Parathyroid adenoma (tissue), 2 donors: ENCODE data around the gene METTL16.
"Not testable (repeated sequence)": the region's sequence is repeated elsewhere in the genome, so short reads cannot be mapped to it uniquely, and the experiment has no call there.

Source experiments
- H2AFZ ChIP-seq: fragments of 300-600 bp; sonication (generic); one replicate; pipeline ENCODE4 v1.7.0; 2017; ENCODE audit warnings: antibody characterized with exemption, mild to moderate bottlenecking
- H3K27ac ChIP-seq: fragments of 300-600 bp; sonication (generic); one replicate; pipeline ENCODE4 v1.7.0; 2017
- H3K27me3 ChIP-seq: fragments of 300-600 bp; sonication (generic); one replicate; pipeline ENCODE4 v1.7.0; 2017; ENCODE audit warnings: low read length; ENCODE audit not compliant: control insufficient read depth, insufficient read depth
- H3K36me3 ChIP-seq: fragments of 300-600 bp; sonication (generic); one replicate; pipeline ENCODE4 v1.7.0; 2017; ENCODE audit warnings: low read length; ENCODE audit not compliant: control insufficient read depth, insufficient read depth
- H3K4me1 ChIP-seq: fragments of 300-600 bp; sonication (generic); one replicate; pipeline ENCODE4 v1.7.0; 2017; ENCODE audit warnings: control low read depth
- H3K4me2 ChIP-seq: fragments of 300-600 bp; sonication (generic); one replicate; pipeline ENCODE4 v1.7.0; 2017; ENCODE audit warnings: low read length
- H3K4me3 ChIP-seq: fragments of 300-600 bp; sonication (generic); one replicate; pipeline ENCODE4 v1.7.0; 2017; ENCODE audit warnings: low read depth, low read length
- H3K79me2 ChIP-seq: fragments of 300-600 bp; sonication (generic); one replicate; pipeline ENCODE4 v1.7.0; 2017; ENCODE audit warnings: control low read depth
- H3K9ac ChIP-seq: fragments of 300-600 bp; sonication (generic); one replicate; pipeline ENCODE4 v1.7.0; 2017; ENCODE audit warnings: mild to moderate bottlenecking
- H3K9me3 ChIP-seq: fragments of 300-600 bp; sonication (generic); one replicate; pipeline ENCODE4 v1.7.0; 2017; ENCODE audit warnings: low read length; ENCODE audit not compliant: control insufficient read depth
- CTCF ChIP-seq: fragments of 300-600 bp; sonication (generic); IDR thresholded peaks from one replicate; pipeline ENCODE4 v1.7.0; 2017; ENCODE audit warnings: antibody characterized with exemption, mild to moderate bottlenecking
- donor health status: primary hyperparathyroidism.

Gene METTL16

DNA sequence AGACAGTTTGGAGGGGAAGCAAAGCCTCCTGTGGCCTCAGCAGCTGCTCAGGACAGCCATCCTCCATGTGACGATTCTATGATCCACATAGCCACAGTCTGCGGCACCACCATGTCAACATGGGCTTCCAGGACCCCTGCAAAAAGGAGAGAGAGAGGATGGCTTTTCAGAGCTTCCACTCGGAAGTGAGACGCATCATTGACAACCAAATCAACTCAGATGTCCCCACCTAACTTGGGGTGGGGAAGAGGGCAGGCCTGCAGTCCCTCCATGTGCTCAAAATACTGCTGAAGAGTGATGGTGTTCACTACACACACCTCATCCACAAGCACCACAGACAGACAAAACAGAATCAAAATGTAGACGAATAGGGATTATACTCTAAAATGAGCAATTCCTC is 5.9 kb upstream of the METTL16 start:
- Histone ChIP-seq H3K27ac (no peak overlapping the region), H3K36me3 (no peaks in the 10 kb centered on the region), H3K9ac (no peak overlapping the region), H2AFZ (no peak overlapping the region), H3K4me2 (no peak overlapping the region), H3K27me3 (no peaks in the 10 kb centered on the region), H3K9me3 (no peaks in the 10 kb centered on the region), H3K4me3 (no peak overlapping the region), H3K79me2 (no peaks in the 10 kb centered on the region), H3K4me1 (no peaks in the 10 kb centered on the region)
- TF ChIP-seq CTCF, result no peak

DNA sequence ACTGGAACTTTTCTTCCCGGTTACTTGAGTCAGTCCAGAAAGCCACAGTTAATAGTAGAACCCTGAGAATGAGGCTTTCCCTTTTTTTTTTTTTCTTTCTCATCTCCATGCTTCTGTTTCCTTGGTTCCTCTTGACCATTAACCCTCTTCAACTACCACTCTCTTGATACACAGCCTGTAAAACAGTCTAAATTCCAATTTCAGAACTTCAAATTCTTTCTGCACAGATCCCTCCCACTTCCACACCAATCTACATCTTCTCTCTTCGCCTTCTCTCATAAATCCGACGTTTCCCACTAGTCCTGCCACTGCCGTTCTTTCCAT is 588 bp downstream of the METTL16 start:
- no peaks in the 10 kb centered on the region for H3K36me3 ChIP-seq
- peak overlapping the region; percentile 95 for H3K27ac ChIP-seq
- H3K9me3 ChIP-seq, result no peaks in the 10 kb centered on the region
- peak overlapping the region; percentile 59 for H3K9ac ChIP-seq
- peak overlapping the region; percentile 96 for H3K4me3 ChIP-seq
- peaks cover 34% of the 10 kb centered on the region for H3K79me2 ChIP-seq
- peak overlapping the region; percentile 97 for H2AFZ ChIP-seq
- peak overlapping the region; percentile 100 for H3K4me2 ChIP-seq
- no peak for TF ChIP-seq CTCF
- no peaks in the 10 kb centered on the region for H3K27me3 ChIP-seq
- peaks cover 8% of the 10 kb centered on the region for H3K4me1 ChIP-seq

GRCh38 chr17:2510559-2510958 is 1.1 kb downstream of the METTL16 start:
- Histone ChIP-seq H3K9me3 (no peaks in the 10 kb centered on the region), H3K27ac (peak overlapping the region; percentile 95), H2AFZ (peak overlapping the region; percentile 97), H3K27me3 (no peaks in the 10 kb centered on the region), H3K4me1 (peaks cover 8% of the 10 kb centered on the region), H3K79me2 (peaks cover 38% of the 10 kb centered on the region), H3K36me3 (no peaks in the 10 kb centered on the region), H3K9ac (peak overlapping the region; percentile 59), H3K4me3 (peak overlapping the region; percentile 96), H3K4me2 (peak overlapping the region; percentile 100)
- TF ChIP-seq CTCF, result no peak

DNA sequence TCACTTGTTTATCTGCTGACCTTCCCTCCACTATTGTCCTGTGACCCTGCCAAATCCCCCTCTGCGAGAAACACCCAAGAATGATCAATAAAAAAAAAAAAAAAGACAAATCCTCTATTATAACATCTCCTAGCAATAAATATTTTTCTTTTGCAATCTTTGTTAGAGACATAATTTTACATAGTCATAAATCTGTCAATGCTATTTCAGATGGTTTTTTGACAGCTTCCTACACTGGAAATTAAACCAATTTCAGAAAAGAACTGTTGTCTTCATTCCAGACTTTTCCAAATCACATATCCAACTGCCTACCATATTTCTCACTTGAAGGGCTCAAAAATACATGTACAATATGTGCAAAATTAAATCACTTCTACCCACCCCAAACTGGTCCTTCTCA is 3.7 kb downstream of the METTL16 start:
- Histone ChIP-seq H3K4me3 (no peak overlapping the region), H3K4me2 (no peak overlapping the region), H3K36me3 (no peaks in the 10 kb centered on the region), H3K27me3 (no peaks in the 10 kb centered on the region), H3K27ac (no peak overlapping the region), H2AFZ (no peak overlapping the region), H3K4me1 (peaks cover 8% of the 10 kb centered on the region), H3K79me2 (peaks cover 44% of the 10 kb centered on the region), H3K9me3 (no peaks in the 10 kb centered on the region), H3K9ac (no peak overlapping the region)
- no peak for TF ChIP-seq CTCF

- peaks cover 48% of the 10 kb centered on the region for H3K79me2 ChIP-seq
- H3K36me3 ChIP-seq, H3K27ac ChIP-seq, H3K4me2 ChIP-seq, H3K9me3 ChIP-seq, H3K27me3 ChIP-seq, H2AFZ ChIP-seq, H3K9ac ChIP-seq, H3K4me3 ChIP-seq, H3K4me1 ChIP-seq: not testable (repeated sequence)
Measured at GRCh38 chr17:2507015-2507414, 4.7 kb downstream of the METTL16 start.
